HG03039 (cell line): Measurements from ENCODE around the gene CIAPIN1.

ENCODE experiments used
- ATAC-seq: cut with Tn5 transposase; IDR thresholded peaks from one replicate; pipeline ENCODE4 v1.9.1; 2021; ENCODE audit warnings: mild to moderate bottlenecking, moderate library complexity; ENCODE audit not compliant: unreplicated experiment

The CIAPIN1 gene

GRCh38 chr16:57476546-57477410, 29.6 kb upstream of the CIAPIN1 start:
- no peak for ATAC-seq

GRCh38 chr16:57475711-57476339, 28.6 kb upstream of the CIAPIN1 start:
- ATAC-seq: peak; percentile 88

GRCh38 chr16:57474671-57475661, 27.8 kb upstream of the CIAPIN1 start:
- no peak for ATAC-seq

GRCh38 chr16:57473906-57474305, 26.7 kb upstream of the CIAPIN1 start:
- no peak for ATAC-seq

- ATAC-seq: no peak
Observed at GRCh38 chr16:57473176-57473840, 26.1 kb upstream of the CIAPIN1 start.

- ATAC-seq: no peak
Observed at GRCh38 chr16:57472665-57473060, 25.5 kb upstream of the CIAPIN1 start.

GRCh38 chr16:57471852-57472664, 24.9 kb upstream of the CIAPIN1 start:
- ATAC-seq: no peak

GRCh38 chr16:57471209-57471608, 24.0 kb upstream of the CIAPIN1 start:
- ATAC-seq: no peak

GRCh38 chr16:57470711-57471110, 23.5 kb upstream of the CIAPIN1 start:
- no peak for ATAC-seq

- no peak for ATAC-seq
Observed at GRCh38 chr16:57469917-57470470, 22.8 kb upstream of the CIAPIN1 start.

- no peak for ATAC-seq
Observed at GRCh38 chr16:57469046-57469445, 21.9 kb upstream of the CIAPIN1 start.

GRCh38 chr16:57468346-57468745, 21.2 kb upstream of the CIAPIN1 start:
- no peak for ATAC-seq

- no peak for ATAC-seq
Observed at GRCh38 chr16:57464523-57464922, 17.3 kb upstream of the CIAPIN1 start.

GRCh38 chr16:57462978-57463362, 15.8 kb upstream of the CIAPIN1 start:
- no peak for ATAC-seq

- no peak for ATAC-seq
Observed at GRCh38 chr16:57462209-57462977, 15.2 kb upstream of the CIAPIN1 start, which contains the start of gene POLR2C. Gene POLR2C (plus strand): TSS chr16:57462679. CDS start chr16:57462725, 46 bp downstream.

GRCh38 chr16:57452021-57452420, 4.8 kb upstream of the CIAPIN1 start:
- no peak for ATAC-seq

GRCh38 chr16:57446531-57447185, 527 bp downstream of the CIAPIN1 start:
- ATAC-seq: peak; percentile 26

GRCh38 chr16:57445510-57445909, 1.7 kb downstream of the CIAPIN1 start:
- no peak for ATAC-seq
